HG03280 (cell line): ENCODE measurements around the gene IGFBP1.

Experiments used
- ATAC-seq: cut with Tn5 transposase; IDR thresholded peaks from one replicate; pipeline ENCODE4 v1.9.1; 2021; ENCODE audit warnings: mild to moderate bottlenecking, moderate library complexity; ENCODE audit not compliant: unreplicated experiment

Gene IGFBP1

GRCh38 chr7:45880433-45880860 is 7.8 kb upstream of the IGFBP1 start:
- no peak for ATAC-seq

- no peak for ATAC-seq
Observed at GRCh38 chr7:45881280-45881758, 7.0 kb upstream of the IGFBP1 start.

GRCh38 chr7:45881759-45882464 is 6.4 kb upstream of the IGFBP1 start:
- ATAC-seq, result no peak

GRCh38 chr7:45882465-45882810 is 5.8 kb upstream of the IGFBP1 start:
- no peak for ATAC-seq

- ATAC-seq, result no peak
Observed at GRCh38 chr7:45884136-45884535, 4.2 kb upstream of the IGFBP1 start.

- no peak for ATAC-seq
Observed at GRCh38 chr7:45885264-45885882, 2.9 kb upstream of the IGFBP1 start.

- no peak for ATAC-seq
Observed at GRCh38 chr7:45886931-45887667, 1.2 kb upstream of the IGFBP1 start.

- ATAC-seq, result no peak
Observed at GRCh38 chr7:45888993-45889366, 692 bp downstream of the IGFBP1 start.

- no peak for ATAC-seq
Observed at GRCh38 chr7:45889367-45890067, 1.2 kb downstream of the IGFBP1 start.

- ATAC-seq, result no peak
Observed at GRCh38 chr7:45890125-45890901, 2.0 kb downstream of the IGFBP1 start.

GRCh38 chr7:45890902-45891461 is 2.7 kb downstream of the IGFBP1 start:
- ATAC-seq, result no peak

- ATAC-seq, result no peak
Observed at GRCh38 chr7:45891462-45892402, 3.4 kb downstream of the IGFBP1 start.

- no peak for ATAC-seq
Observed at GRCh38 chr7:45892407-45893035, 4.2 kb downstream of the IGFBP1 start.

GRCh38 chr7:45893374-45893995 is 5.2 kb downstream of the IGFBP1 start:
- ATAC-seq, result no peak

- no peak for ATAC-seq
Observed at GRCh38 chr7:45893996-45894664, 5.8 kb downstream of the IGFBP1 start.

- ATAC-seq, result no peak
Observed at GRCh38 chr7:45894665-45895062, 6.4 kb downstream of the IGFBP1 start.

GRCh38 chr7:45897042-45897690 is 8.9 kb downstream of the IGFBP1 start:
- ATAC-seq, result no peak
